ENCODE data around the gene ZNF273. TPM values are rescaled to one million over a fixed set of nuclear protein-coding genes. Genes with fewer than 3 reads are reported as not detected.
"Not testable (repeated sequence)": the region's sequence is repeated elsewhere in the genome, so short reads cannot be mapped to it uniquely, and the experiment has no call there.

Gene ZNF273
- total RNA-seq, 1 donor from 2014 or later = 8.4 TPM

DNA sequence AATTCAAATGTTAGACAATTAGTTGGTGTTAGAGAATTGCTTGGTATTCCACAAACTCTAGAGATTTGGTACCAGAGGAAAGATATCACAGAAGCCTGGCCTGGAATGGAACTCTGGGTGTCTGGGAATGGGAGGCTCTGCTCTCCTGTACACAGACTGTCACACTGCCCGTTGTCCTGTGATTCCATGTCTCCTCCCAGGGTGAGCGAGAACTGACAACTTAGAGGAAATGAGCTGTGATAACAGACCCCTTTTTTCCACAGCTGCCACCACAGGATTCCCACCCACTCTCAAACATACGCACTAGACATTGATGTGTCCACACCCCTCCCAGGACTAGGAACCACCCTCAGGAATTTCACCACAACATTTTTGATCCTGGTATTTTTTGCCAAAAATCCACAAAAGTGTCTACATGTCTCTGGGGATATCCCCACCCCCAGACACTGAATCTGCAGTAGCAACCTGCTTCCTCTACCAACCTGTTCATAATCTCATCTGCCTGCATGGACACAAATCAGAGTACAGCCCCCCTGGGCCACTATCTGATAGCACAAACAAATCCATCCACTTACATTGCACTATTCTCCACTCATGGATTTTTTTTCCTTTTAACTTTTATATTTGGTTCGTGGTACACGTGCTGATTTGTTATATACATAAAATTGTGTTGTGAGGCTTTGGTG, 4.7 kb downstream of the ZNF273 start:
- no peak overlapping the region for H3K27ac ChIP-seq
- intact Hi-C loops (cut with DNase I) = no loop called here
- no peak for DNase-seq
- TF ChIP-seq, protein P1, sequence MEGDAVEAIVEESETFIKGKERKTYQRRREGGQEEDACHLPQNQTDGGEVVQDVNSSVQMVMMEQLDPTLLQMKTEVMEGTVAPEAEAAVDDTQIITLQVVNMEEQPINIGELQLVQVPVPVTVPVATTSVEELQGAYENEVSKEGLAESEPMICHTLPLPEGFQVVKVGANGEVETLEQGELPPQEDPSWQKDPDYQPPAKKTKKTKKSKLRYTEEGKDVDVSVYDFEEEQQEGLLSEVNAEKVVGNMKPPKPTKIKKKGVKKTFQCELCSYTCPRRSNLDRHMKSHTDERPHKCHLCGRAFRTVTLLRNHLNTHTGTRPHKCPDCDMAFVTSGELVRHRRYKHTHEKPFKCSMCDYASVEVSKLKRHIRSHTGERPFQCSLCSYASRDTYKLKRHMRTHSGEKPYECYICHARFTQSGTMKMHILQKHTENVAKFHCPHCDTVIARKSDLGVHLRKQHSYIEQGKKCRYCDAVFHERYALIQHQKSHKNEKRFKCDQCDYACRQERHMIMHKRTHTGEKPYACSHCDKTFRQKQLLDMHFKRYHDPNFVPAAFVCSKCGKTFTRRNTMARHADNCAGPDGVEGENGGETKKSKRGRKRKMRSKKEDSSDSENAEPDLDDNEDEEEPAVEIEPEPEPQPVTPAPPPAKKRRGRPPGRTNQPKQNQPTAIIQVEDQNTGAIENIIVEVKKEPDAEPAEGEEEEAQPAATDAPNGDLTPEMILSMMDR (IDR thresholded peaks at IDR 0.05) = no peak
- no peak for ATAC-seq
- H3K9me3 ChIP-seq = no peaks in the 10 kb centered on the region
- no peaks in the 10 kb centered on the region for H3K27me3 ChIP-seq (ENCODE audit: low read depth)
- H3K36me3 ChIP-seq = no peaks in the 10 kb centered on the region
- peaks cover 9% of the 10 kb centered on the region for H3K4me1 ChIP-seq
- H3K4me3 ChIP-seq = no peak overlapping the region

DNA sequence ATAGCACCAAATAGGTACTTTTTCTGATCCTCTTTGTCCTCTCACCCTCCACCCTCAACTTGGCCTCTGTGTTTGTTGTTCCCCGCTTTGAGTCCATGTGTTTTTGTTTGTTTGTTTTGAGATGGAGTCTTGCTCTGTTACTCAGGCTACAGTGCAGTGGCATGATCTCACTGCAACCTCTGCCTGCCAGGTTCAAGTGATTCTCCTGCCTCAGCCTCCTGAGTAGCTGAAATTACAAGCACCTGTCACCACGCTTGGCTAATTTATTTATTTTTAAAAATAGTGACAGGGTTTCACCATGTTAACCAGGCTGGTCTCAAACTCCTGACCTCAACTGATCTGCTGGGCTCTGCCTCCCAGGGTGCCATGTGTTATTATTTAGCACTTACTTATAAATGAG, 5.3 kb downstream of the ZNF273 start:
- no peaks in the 10 kb centered on the region for H3K27me3 ChIP-seq (ENCODE audit: low read depth)
- H3K36me3 ChIP-seq = no peaks in the 10 kb centered on the region
- TF ChIP-seq, protein P1 (IDR thresholded peaks at IDR 0.05) = no peak
- peaks cover 7% of the 10 kb centered on the region for H3K4me1 ChIP-seq
- no peaks in the 10 kb centered on the region for H3K9me3 ChIP-seq
- peak in 1 of 2 donors; percentile 24 for ATAC-seq
- no peak overlapping the region for H3K4me3 ChIP-seq
- intact Hi-C loops (cut with DNase I) = no loop called here
- no peak for DNase-seq
- no peak overlapping the region for H3K27ac ChIP-seq

DNA sequence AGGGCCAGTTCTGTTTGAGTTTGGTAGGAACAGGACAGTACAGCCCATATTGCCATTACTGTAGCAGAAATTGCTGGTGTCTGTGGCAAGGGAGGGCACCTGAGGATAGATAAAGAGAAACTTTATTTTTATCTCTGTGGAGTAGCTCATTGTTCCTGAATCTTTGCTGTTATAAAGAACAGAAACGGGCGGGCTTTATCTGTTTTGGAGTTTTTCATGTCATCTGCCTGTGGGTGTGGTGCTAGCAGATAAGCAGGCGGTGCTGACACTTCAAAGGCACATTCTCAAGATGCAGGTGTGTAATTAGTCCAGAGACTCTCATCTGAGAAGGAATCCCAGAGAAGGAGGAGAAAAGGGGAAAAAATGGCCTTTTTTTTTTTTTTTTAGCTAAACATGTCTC, 11.5 kb downstream of the ZNF273 start:
- no peaks in the 10 kb centered on the region for H3K27me3 ChIP-seq (ENCODE audit: low read depth)
- intact Hi-C loops (cut with DNase I) = no loop called here
- H3K27ac ChIP-seq = no peak overlapping the region
- H3K36me3 ChIP-seq = peaks cover 16% of the 10 kb centered on the region
- no peak for DNase-seq
- no peak overlapping the region for H3K4me3 ChIP-seq
- no peaks in the 10 kb centered on the region for H3K9me3 ChIP-seq
- no peaks in the 10 kb centered on the region for H3K4me1 ChIP-seq
- ATAC-seq = no peak
- TF ChIP-seq, protein P1 (IDR thresholded peaks at IDR 0.05) = no peak

DNA sequence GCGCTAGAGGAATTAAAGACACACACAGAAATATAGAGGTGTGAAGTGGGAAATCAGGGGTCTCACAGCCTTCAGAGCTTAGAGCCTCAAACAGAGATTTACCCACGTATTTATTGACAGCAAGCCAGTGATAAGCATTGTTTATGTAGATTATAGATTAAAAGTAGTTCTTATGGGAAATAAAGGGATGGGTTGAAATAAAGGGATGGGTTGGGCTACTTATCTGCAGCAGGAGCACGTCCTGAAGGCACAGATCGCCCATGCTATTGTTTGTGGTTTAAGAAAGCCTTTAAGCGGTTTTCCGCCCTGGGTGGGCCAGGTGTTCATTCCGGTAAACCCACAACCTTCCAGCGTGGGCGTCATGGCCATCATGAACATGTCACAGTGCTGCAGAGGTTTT, 12.2 kb downstream of the ZNF273 start:
- H3K27me3 ChIP-seq (ENCODE audit: low read depth); H3K4me1 ChIP-seq; ATAC-seq; intact Hi-C loops (cut with DNase I); H3K9me3 ChIP-seq; DNase-seq; H3K4me3 ChIP-seq; H3K27ac ChIP-seq: not testable (repeated sequence)
- H3K36me3 ChIP-seq = peaks cover 16% of the 10 kb centered on the region

DNA sequence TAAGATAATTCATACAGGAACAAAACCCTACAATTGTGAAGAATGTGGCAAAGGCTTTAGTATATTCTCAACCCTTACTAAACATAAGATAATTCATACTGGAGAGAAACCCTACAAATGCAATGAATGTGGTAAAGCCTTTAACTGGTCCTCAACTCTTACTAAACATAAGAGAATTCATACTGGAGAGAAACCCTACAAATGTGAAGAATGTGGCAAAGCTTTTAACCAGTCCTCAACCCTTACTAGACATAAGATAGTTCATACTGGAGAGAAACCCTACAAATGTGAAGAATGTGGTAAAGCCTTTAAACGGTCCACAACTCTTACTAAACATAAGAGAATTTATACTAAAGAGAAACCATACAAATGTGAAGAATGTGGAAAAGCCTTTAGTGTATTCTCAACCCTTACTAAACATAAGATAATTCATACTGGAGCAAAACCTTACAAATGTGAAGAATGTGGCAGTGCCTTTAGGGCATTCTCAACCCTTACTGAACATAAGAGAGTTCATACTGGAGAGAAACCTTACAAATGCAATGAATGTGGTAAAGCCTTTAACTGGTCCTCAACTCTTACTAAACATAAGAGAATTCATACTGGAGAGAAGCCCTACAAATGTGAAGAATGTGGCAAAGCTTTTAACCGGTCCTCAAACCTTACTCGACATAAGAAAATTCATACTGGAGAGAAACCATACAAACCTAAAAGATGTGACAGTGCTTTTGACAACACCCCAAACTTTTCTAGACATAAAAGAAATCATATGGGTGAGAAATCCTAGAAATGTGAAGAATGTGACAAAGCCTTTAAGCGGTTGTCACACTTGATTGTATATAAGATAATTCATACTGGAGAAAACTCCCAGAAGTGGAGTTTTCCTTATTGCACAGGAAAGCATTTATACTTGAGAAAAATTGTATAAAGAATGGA, 25.4 kb downstream of the ZNF273 start:
- H3K4me3 ChIP-seq; H3K36me3 ChIP-seq; DNase-seq; ATAC-seq; intact Hi-C loops (cut with DNase I); H3K27ac ChIP-seq; H3K27me3 ChIP-seq (ENCODE audit: low read depth); H3K4me1 ChIP-seq: not testable (repeated sequence)
- H3K9me3 ChIP-seq = peaks cover 58% of the 10 kb centered on the region

DNA sequence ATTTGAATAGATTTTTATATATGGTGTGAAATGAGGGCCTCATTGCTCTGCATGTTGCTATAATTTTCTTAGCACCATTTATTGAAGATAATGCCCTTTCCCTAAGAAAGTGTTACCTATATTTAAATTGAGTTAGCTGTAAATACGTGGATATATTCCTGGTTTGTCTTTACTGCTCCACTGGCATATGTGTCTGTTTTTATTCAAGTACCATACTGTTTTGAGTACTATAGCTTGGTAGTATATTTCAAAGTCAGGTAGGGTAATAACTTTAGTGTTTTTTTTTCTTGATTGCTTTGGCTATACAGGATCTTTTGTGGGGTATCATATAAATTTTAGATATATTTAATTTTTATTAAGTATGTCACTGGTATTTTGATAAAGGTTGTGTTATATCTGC, 31.4 kb downstream of the ZNF273 start:
- no peak for ATAC-seq
- Histone ChIP-seq H3K4me3 (no peak overlapping the region), H3K27me3 (ENCODE audit: low read depth) (no peaks in the 10 kb centered on the region), H3K4me1 (no peaks in the 10 kb centered on the region), H3K9me3 (peaks cover 23% of the 10 kb centered on the region), H3K27ac (no peak overlapping the region), H3K36me3 (no peaks in the 10 kb centered on the region)
- DNase-seq = no peak
- intact Hi-C loops (cut with DNase I) = no loop called here
- TF ChIP-seq, protein P1 (IDR thresholded peaks at IDR 0.05) = no peak

Measured in lower lobe of right lung (tissue), 2 donors.